ENCODE results near the gene NSUN3. TPM values are rescaled to one million over a fixed set of nuclear protein-coding genes. Genes with fewer than 3 reads are reported as not detected.

The NSUN3 gene
- total RNA-seq, 2 experiments from 2014 or later = 14.0 to 16.6 TPM

GRCh38 chr3:94114666-94115065 is 51.8 kb downstream of the NSUN3 start:
- Mint-ChIP-seq H3K36me3 (ENCODE audit: low read depth) (peaks cover 14% of the 10 kb centered on the region), H3K9me3 (no peaks in the 10 kb centered on the region), H3K4me3 (no peak overlapping the region), H3K27ac (no peak overlapping the region), H3K27me3 (no peaks in the 10 kb centered on the region), H3K4me1 (peaks cover 3% of the 10 kb centered on the region)
- ChIA-PET CTCF (interaction anchor here (1.0 kb wide), 1 partner anchor 17 kb away, joined by 3 read pairs; no protein-coding TSS in a partner anchor), POLR2A (no interaction called here)
- no peak for DNase-seq

- ChIA-PET CTCF (no interaction called here), POLR2A (no interaction called here)
- Mint-ChIP-seq H3K27ac (no peak overlapping the region), H3K27me3 (no peaks in the 10 kb centered on the region), H3K36me3 (ENCODE audit: low read depth) (peaks cover 9% of the 10 kb centered on the region), H3K9me3 (no peaks in the 10 kb centered on the region), H3K4me3 (no peak overlapping the region), H3K4me1 (peaks cover 3% of the 10 kb centered on the region)
- DNase-seq = no peak
Observed at GRCh38 chr3:94115482-94115881, 52.6 kb downstream of the NSUN3 start.

- H3K27ac Mint-ChIP-seq = no peak overlapping the region
- H3K36me3 Mint-ChIP-seq (ENCODE audit: low read depth) = peaks cover 2% of the 10 kb centered on the region
- H3K9me3 Mint-ChIP-seq = no peaks in the 10 kb centered on the region
- H3K27me3 Mint-ChIP-seq = no peaks in the 10 kb centered on the region
- ChIA-PET POLR2A (no interaction called here), CTCF (no interaction called here)
- DNase-seq = no peak
- H3K4me3 Mint-ChIP-seq = no peak overlapping the region
- H3K4me1 Mint-ChIP-seq = peaks cover 3% of the 10 kb centered on the region
Observed at GRCh38 chr3:94117729-94118128, 54.9 kb downstream of the NSUN3 start.

- H3K4me3 Mint-ChIP-seq = no peak overlapping the region
- POLR2A ChIA-PET = no interaction called here
- no peaks in the 10 kb centered on the region for H3K27me3 Mint-ChIP-seq
- H3K36me3 Mint-ChIP-seq (ENCODE audit: low read depth) = peaks cover 1% of the 10 kb centered on the region
- CTCF ChIA-PET = no interaction called here
- H3K9me3 Mint-ChIP-seq = no peaks in the 10 kb centered on the region
- no peak for DNase-seq
- H3K27ac Mint-ChIP-seq = no peak overlapping the region
- H3K4me1 Mint-ChIP-seq = peaks cover under 1% of the 10 kb centered on the region
Observed at GRCh38 chr3:94118390-94118789, 55.5 kb downstream of the NSUN3 start.

GRCh38 chr3:94121161-94121560 is 58.3 kb downstream of the NSUN3 start:
- POLR2A ChIA-PET = no interaction called here

GRCh38 chr3:94127115-94127514 is 64.3 kb downstream of the NSUN3 start:
- H3K27me3 Mint-ChIP-seq = no peaks in the 10 kb centered on the region
- no peak for DNase-seq
- POLR2A ChIA-PET = no interaction called here
- H3K27ac Mint-ChIP-seq = no peak overlapping the region
- H3K9me3 Mint-ChIP-seq = no peaks in the 10 kb centered on the region
- peaks cover 21% of the 10 kb centered on the region for H3K36me3 Mint-ChIP-seq (ENCODE audit: low read depth)
- CTCF ChIA-PET = no interaction called here
- no peak overlapping the region for H3K4me3 Mint-ChIP-seq
- no peaks in the 10 kb centered on the region for H3K4me1 Mint-ChIP-seq

More at GRCh38 chr3:94121161-94121560, 58.3 kb downstream of the NSUN3 start:
- no peak overlapping the region for H3K4me3 Mint-ChIP-seq
- DNase-seq = no peak
- no peaks in the 10 kb centered on the region for H3K9me3 Mint-ChIP-seq
- H3K36me3 Mint-ChIP-seq (ENCODE audit: low read depth) = peaks cover 10% of the 10 kb centered on the region
- H3K4me1 Mint-ChIP-seq = no peaks in the 10 kb centered on the region
- no peaks in the 10 kb centered on the region for H3K27me3 Mint-ChIP-seq
- CTCF ChIA-PET = no interaction called here
- H3K27ac Mint-ChIP-seq = no peak overlapping the region

GRCh38 chr3:94130690-94131089 is 67.8 kb downstream of the NSUN3 start:
- CTCF ChIA-PET = no interaction called here

GRCh38 chr3:94132777-94133176 is 69.9 kb downstream of the NSUN3 start:
- Mint-ChIP-seq H3K27me3 (no peaks in the 10 kb centered on the region), H3K36me3 (ENCODE audit: low read depth) (peaks cover 7% of the 10 kb centered on the region), H3K4me3 (no peak overlapping the region), H3K9me3 (no peaks in the 10 kb centered on the region), H3K27ac (no peak overlapping the region), H3K4me1 (no peaks in the 10 kb centered on the region)
- CTCF ChIA-PET = interaction anchor here (1.0 kb wide), 1 partner anchor 11 kb away, joined by 3 read pairs; no protein-coding TSS in a partner anchor
- DNase-seq = no peak
- POLR2A ChIA-PET = no interaction called here

More at GRCh38 chr3:94130690-94131089, 67.8 kb downstream of the NSUN3 start:
- Mint-ChIP-seq H3K27me3 (no peaks in the 10 kb centered on the region), H3K36me3 (ENCODE audit: low read depth) (peaks cover 13% of the 10 kb centered on the region), H3K4me3 (no peak overlapping the region), H3K27ac (no peak overlapping the region), H3K4me1 (no peaks in the 10 kb centered on the region), H3K9me3 (no peaks in the 10 kb centered on the region)
- POLR2A ChIA-PET = no interaction called here
- no peak for DNase-seq

- DNase-seq = no peak
- CTCF ChIA-PET = no interaction called here
- Mint-ChIP-seq H3K36me3 (ENCODE audit: low read depth) (no peaks in the 10 kb centered on the region), H3K27me3 (no peaks in the 10 kb centered on the region), H3K27ac (no peak overlapping the region), H3K4me3 (no peak overlapping the region), H3K9me3 (no peaks in the 10 kb centered on the region), H3K4me1 (no peaks in the 10 kb centered on the region)
- POLR2A ChIA-PET = no interaction called here
Observed at GRCh38 chr3:94136133-94136532, 73.3 kb downstream of the NSUN3 start.

GRCh38 chr3:94137377-94137776 is 74.5 kb downstream of the NSUN3 start:
- Mint-ChIP-seq H3K27ac (no peak overlapping the region), H3K9me3 (no peaks in the 10 kb centered on the region), H3K4me1 (no peaks in the 10 kb centered on the region), H3K36me3 (ENCODE audit: low read depth) (no peaks in the 10 kb centered on the region), H3K4me3 (no peak overlapping the region), H3K27me3 (no peaks in the 10 kb centered on the region)
- ChIA-PET CTCF (interaction anchor here (1.0 kb wide), 1 partner anchor 10 kb away, joined by 4 read pairs; no protein-coding TSS in a partner anchor), POLR2A (no interaction called here)
- no peak for DNase-seq

- CTCF ChIA-PET = interaction anchor here (1.3 kb wide), 1 partner anchor 8 kb away, joined by 4 read pairs; no protein-coding TSS in a partner anchor
- Mint-ChIP-seq H3K36me3 (ENCODE audit: low read depth) (no peaks in the 10 kb centered on the region), H3K4me1 (no peaks in the 10 kb centered on the region), H3K27me3 (peaks cover 5% of the 10 kb centered on the region), H3K27ac (no peak overlapping the region), H3K9me3 (peaks cover 3% of the 10 kb centered on the region), H3K4me3 (no peak overlapping the region)
- POLR2A ChIA-PET = no interaction called here
- DNase-seq = no peak
Observed at GRCh38 chr3:94146455-94146854, 83.6 kb downstream of the NSUN3 start.

GRCh38 chr3:94147012-94147411 is 84.2 kb downstream of the NSUN3 start:
- no peak for DNase-seq
- POLR2A ChIA-PET = no interaction called here
- H3K4me1 Mint-ChIP-seq = no peaks in the 10 kb centered on the region
- H3K27ac Mint-ChIP-seq = no peak overlapping the region
- peaks cover 3% of the 10 kb centered on the region for H3K9me3 Mint-ChIP-seq
- no peak overlapping the region for H3K4me3 Mint-ChIP-seq
- H3K27me3 Mint-ChIP-seq = peaks cover 5% of the 10 kb centered on the region
- CTCF ChIA-PET = interaction anchor here (1.3 kb wide), 1 partner anchor 9 kb away, joined by 4 read pairs; no protein-coding TSS in a partner anchor
- H3K36me3 Mint-ChIP-seq (ENCODE audit: low read depth) = no peaks in the 10 kb centered on the region

GRCh38 chr3:94150113-94150512 is 87.3 kb downstream of the NSUN3 start:
- no peaks in the 10 kb centered on the region for H3K36me3 Mint-ChIP-seq (ENCODE audit: low read depth)
- peaks cover 5% of the 10 kb centered on the region for H3K27me3 Mint-ChIP-seq
- H3K4me1 Mint-ChIP-seq = no peaks in the 10 kb centered on the region
- peaks cover 3% of the 10 kb centered on the region for H3K9me3 Mint-ChIP-seq
- H3K27ac Mint-ChIP-seq = no peak overlapping the region
- CTCF ChIA-PET = no interaction called here
- DNase-seq = no peak
- no peak overlapping the region for H3K4me3 Mint-ChIP-seq
- POLR2A ChIA-PET = no interaction called here

- no peaks in the 10 kb centered on the region for H3K4me1 Mint-ChIP-seq
- ChIA-PET CTCF (no interaction called here), POLR2A (no interaction called here)
- H3K27ac Mint-ChIP-seq = no peak overlapping the region
- peaks cover 9% of the 10 kb centered on the region for H3K27me3 Mint-ChIP-seq
- H3K9me3 Mint-ChIP-seq = no peaks in the 10 kb centered on the region
- no peak for DNase-seq
- no peak overlapping the region for H3K4me3 Mint-ChIP-seq
- no peaks in the 10 kb centered on the region for H3K36me3 Mint-ChIP-seq (ENCODE audit: low read depth)
Observed at GRCh38 chr3:94156626-94157025, 93.8 kb downstream of the NSUN3 start.
